Peyer's patch (tissue), 4 donors: Measurements from ENCODE around the gene STAG3. TPM values are rescaled to one million over a fixed set of nuclear protein-coding genes. Genes with fewer than 3 reads are reported as not detected.
"Not testable (repeated sequence)": the region's sequence is repeated elsewhere in the genome, so short reads cannot be mapped to it uniquely, and the experiment has no call there.

ENCODE experiments used
- DNase-seq, 3 donors: peaks; one replicate each; pipeline ENCODE4 v3.0.0-alpha.2; 2017 to 2019
- H3K27ac ChIP-seq, 4 donors: fragments of 200-600 bp; sonication (generic); one replicate each; pipeline ENCODE4 v1.5.1; 2016 to 2019
- H3K27me3 ChIP-seq, 2 donors: fragments of 200-600 bp; sonication (generic); one replicate each; pipeline ENCODE4 v1.5.1; 2019
- H3K36me3 ChIP-seq, 3 donors: fragments of 200-600 bp; sonication (generic); one replicate each; pipeline ENCODE4 v1.5.1; 2016 to 2019
- H3K4me1 ChIP-seq, 4 donors: fragments of 200-600 bp; sonication (generic); one replicate each; pipeline ENCODE4 v1.5.1; 2016 to 2019
- H3K4me3 ChIP-seq, 4 donors: fragments of 200-600 bp; sonication (generic); 1 replicate in 3 of 4; 2 replicates in 1 of 4; pipeline ENCODE4 v1.5.1; 2016 to 2019; ENCODE audit warnings: mild to moderate bottlenecking in 1 of 4
- H3K9me3 ChIP-seq, 4 donors: fragments of 200-600 bp; sonication (generic); one replicate each; pipeline ENCODE4 v1.5.1; 2016 to 2019; ENCODE audit warnings: mild to moderate bottlenecking in 1 of 4
- POLR2A ChIP-seq, 2 donors: fragments of 450-650 bp; IDR thresholded peaks; one replicate each; pipeline ENCODE4 v1.5.1; 2017; ENCODE audit warnings: antibody characterized with exemption in 2 of 2, mild to moderate bottlenecking in 2 of 2, moderate library complexity in 2 of 2
- total RNA-seq, 4 donors: library from RNA; depleted of rRNA; stranded (reverse); fragments of >200 nt; gene quantifications; one replicate each; pipeline ENCODE4 v1.1.0, GENCODE V29; 2016
- TF ChIP-seq, protein P1 (sequence below), 6 experiments: fragments of 450-650 bp in 4 of 6; fragments of 200-600 bp in 2 of 6; sonication (generic) in 1 of 6; IDR thresholded peaks; one replicate each; pipeline ENCODE4 v1.5.1; 2017 to 2019; ENCODE audit warnings: antibody characterized with exemption in 6 of 6, mild to moderate bottlenecking in 3 of 6, moderate library complexity in 1 of 6

The STAG3 gene
- total RNA-seq, 4 donors from 2014 or later = 2.1 to 62.7 (median 3.5) TPM; not detected in 1

- DNase-seq = no peak
Measured at GRCh38 chr7:100247152-100247757, 69.5 kb downstream of the STAG3 start.

DNA sequence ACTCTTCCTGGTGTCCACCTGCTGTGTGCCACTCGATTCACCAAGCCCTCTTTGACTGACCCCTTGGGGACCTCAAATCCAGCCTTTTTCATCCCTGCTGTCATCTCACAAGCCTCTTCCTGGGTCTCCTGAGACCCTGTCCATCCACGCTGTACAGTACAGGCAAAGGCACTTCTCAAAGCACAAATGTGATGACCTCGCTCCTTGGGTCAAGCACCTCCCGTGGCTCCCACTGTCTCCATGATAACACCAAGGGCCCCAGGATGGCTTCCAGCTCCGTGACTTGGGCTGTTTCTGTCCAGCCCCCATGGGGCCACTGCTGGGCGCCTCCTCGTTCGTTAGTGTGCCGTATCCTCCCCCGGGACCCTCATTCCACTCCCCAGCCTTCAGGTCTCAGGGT lies 70.8 kb downstream of the STAG3 start:
- H3K27me3 ChIP-seq = no peaks in the 10 kb centered on the region
- no peaks in the 10 kb centered on the region for H3K9me3 ChIP-seq
- no peak overlapping the region for H3K27ac ChIP-seq
- TF ChIP-seq, protein P1, sequence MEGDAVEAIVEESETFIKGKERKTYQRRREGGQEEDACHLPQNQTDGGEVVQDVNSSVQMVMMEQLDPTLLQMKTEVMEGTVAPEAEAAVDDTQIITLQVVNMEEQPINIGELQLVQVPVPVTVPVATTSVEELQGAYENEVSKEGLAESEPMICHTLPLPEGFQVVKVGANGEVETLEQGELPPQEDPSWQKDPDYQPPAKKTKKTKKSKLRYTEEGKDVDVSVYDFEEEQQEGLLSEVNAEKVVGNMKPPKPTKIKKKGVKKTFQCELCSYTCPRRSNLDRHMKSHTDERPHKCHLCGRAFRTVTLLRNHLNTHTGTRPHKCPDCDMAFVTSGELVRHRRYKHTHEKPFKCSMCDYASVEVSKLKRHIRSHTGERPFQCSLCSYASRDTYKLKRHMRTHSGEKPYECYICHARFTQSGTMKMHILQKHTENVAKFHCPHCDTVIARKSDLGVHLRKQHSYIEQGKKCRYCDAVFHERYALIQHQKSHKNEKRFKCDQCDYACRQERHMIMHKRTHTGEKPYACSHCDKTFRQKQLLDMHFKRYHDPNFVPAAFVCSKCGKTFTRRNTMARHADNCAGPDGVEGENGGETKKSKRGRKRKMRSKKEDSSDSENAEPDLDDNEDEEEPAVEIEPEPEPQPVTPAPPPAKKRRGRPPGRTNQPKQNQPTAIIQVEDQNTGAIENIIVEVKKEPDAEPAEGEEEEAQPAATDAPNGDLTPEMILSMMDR (IDR thresholded peaks at IDR 0.05) = no peak
- no peak for TF ChIP-seq POLR2A (IDR thresholded peaks at IDR 0.05)
- H3K4me1 ChIP-seq = no peaks in the 10 kb centered on the region
- DNase-seq = no peak
- H3K4me3 ChIP-seq = no peak overlapping the region
- H3K36me3 ChIP-seq = no peaks in the 10 kb centered on the region

More at GRCh38 chr7:100247152-100247757, 69.5 kb downstream of the STAG3 start:
- Histone ChIP-seq H3K36me3 (no peaks in the 10 kb centered on the region), H3K27ac (no peak overlapping the region), H3K4me3 (no peak overlapping the region), H3K4me1 (no peaks in the 10 kb centered on the region), H3K27me3 (no peaks in the 10 kb centered on the region), H3K9me3 (no peaks in the 10 kb centered on the region)
- TF ChIP-seq POLR2A (IDR thresholded peaks at IDR 0.05) = no peak
- TF ChIP-seq, protein P1 (IDR thresholded peaks at IDR 0.05) = no peak

GRCh38 chr7:100257017-100257416 lies 79.3 kb downstream of the STAG3 start:
- DNase-seq = no peak
- no peaks in the 10 kb centered on the region for H3K4me1 ChIP-seq
- no peaks in the 10 kb centered on the region for H3K9me3 ChIP-seq
- TF ChIP-seq, protein P1 (IDR thresholded peaks at IDR 0.05) = no peak
- no peak for TF ChIP-seq POLR2A (IDR thresholded peaks at IDR 0.05)
- no peaks in the 10 kb centered on the region for H3K36me3 ChIP-seq
- H3K27me3 ChIP-seq = no peaks in the 10 kb centered on the region
- no peak overlapping the region for H3K27ac ChIP-seq
- no peak overlapping the region for H3K4me3 ChIP-seq

DNA sequence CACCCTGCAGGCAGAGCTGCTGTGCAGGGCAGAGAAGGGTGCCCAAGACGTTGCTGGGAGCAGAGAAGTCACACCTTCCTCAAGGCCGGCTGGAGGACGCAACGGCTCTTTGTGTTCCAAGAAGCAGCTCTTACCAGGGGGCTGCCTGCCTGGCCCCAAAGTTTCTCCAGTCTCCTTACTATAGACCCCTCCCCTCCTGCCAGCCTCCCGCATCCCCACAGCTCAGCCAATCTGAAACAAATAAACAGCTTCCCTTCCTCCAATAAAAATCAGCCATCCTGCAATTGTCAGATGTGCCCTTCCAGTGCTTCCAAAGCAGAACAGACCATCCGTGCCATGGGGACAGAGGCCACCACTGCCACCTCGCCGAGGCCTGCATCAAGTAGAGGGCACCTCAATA lies 82.3 kb downstream of the STAG3 start:
- not testable (repeated sequence) for H3K4me1 ChIP-seq, H3K27ac ChIP-seq, H3K27me3 ChIP-seq, H3K4me3 ChIP-seq, H3K9me3 ChIP-seq, H3K36me3 ChIP-seq, DNase-seq

GRCh38 chr7:100262896-100263295 lies 85.2 kb downstream of the STAG3 start:
- H3K27ac ChIP-seq = not testable (repeated sequence)

More at GRCh38 chr7:100262896-100263295, 85.2 kb downstream of the STAG3 start:
- H3K36me3 ChIP-seq, H3K27me3 ChIP-seq, H3K4me3 ChIP-seq, H3K4me1 ChIP-seq, H3K9me3 ChIP-seq, DNase-seq: not testable (repeated sequence)

Other genes starting within 250 kb of the STAG3 start
- gene GJC3, start 248.3 kb upstream of the STAG3 start, total RNA-seq = not detected
- gene AZGP1, start 201.9 kb upstream of the STAG3 start, total RNA-seq = 10 to 100 TPM in 3 of 4 donors, 1 to 10 TPM in 1; 3.3 to 30.3 (median 19.3) TPM
- 10 to 100 TPM; 48.0 to 86.1 (median 73.5) TPM for gene ZKSCAN1, start 162.3 kb upstream of the STAG3 start, total RNA-seq
- 10 to 100 TPM in 3 of 4 donors, 1 to 10 TPM in 1; 8.4 to 30.5 (median 12.0) TPM for gene ZSCAN21, start 128.1 kb upstream of the STAG3 start, total RNA-seq
- gene ZNF3, start 96.2 kb upstream of the STAG3 start, total RNA-seq = 10 to 100 TPM; 52.8 to 93.8 (median 67.8) TPM
- gene COPS6, start 88.9 kb upstream of the STAG3 start, total RNA-seq = 10 to 100 TPM; 30.1 to 57.8 (median 48.0) TPM
- 100 to 1,000 TPM in 1 of 4 donors, 10 to 100 TPM in 3; 42.4 to 139 (median 60.8) TPM for gene MCM7, start 76.5 kb upstream of the STAG3 start, total RNA-seq
- gene AP4M1, start 76.3 kb upstream of the STAG3 start, total RNA-seq = 100 to 1,000 TPM in 1 of 4 donors, 10 to 100 TPM in 3; 28.7 to 119 (median 33.6) TPM
- gene TAF6, start 58.6 kb upstream of the STAG3 start, total RNA-seq = 10 to 100 TPM; 32.8 to 76.7 (median 49.7) TPM
- 10 to 100 TPM in 1 of 4 donors, 1 to 10 TPM in 3; 4.6 to 23.9 (median 6.3) TPM for gene CNPY4, start 58.3 kb upstream of the STAG3 start, total RNA-seq
- gene MBLAC1, start 51.0 kb upstream of the STAG3 start, total RNA-seq = 10 to 100 TPM in 1 of 4 donors, 1 to 10 TPM in 3; 3.2 to 10.5 (median 3.9) TPM
- 100 to 1,000 TPM; 194 to 312 (median 237) TPM for gene LAMTOR4, start 29.0 kb upstream of the STAG3 start, total RNA-seq
- gene TRAPPC14, start 19.2 kb upstream of the STAG3 start, total RNA-seq = 100 to 1,000 TPM in 1 of 4 donors, 10 to 100 TPM in 3; 57.6 to 123 (median 69.8) TPM
- gene GAL3ST4, start 9.3 kb upstream of the STAG3 start, total RNA-seq = 1 to 10 TPM in 2 of 4 donors, under 1 TPM in 1, not detected in 1; 0.53 to 4.1 (median 2.1) TPM
- gene GPC2, start 537 bp upstream of the STAG3 start, total RNA-seq = 10 to 100 TPM in 1 of 4 donors, 1 to 10 TPM in 2, not detected in 1; 3.8 to 16.5 (median 6.7) TPM
- gene PVRIG, start 42.0 kb downstream of the STAG3 start, total RNA-seq = 1 to 10 TPM; 3.7 to 8.3 (median 5.1) TPM
- not detected for gene SPDYE3, start 129.8 kb downstream of the STAG3 start, total RNA-seq
- 100 to 1,000 TPM in 3 of 4 donors, 10 to 100 TPM in 1; 73.6 to 179 (median 150) TPM for gene PILRB, start 180.2 kb downstream of the STAG3 start, total RNA-seq
- 1 to 10 TPM; 5.8 to 9.5 (median 5.9) TPM for gene PILRA, start 195.6 kb downstream of the STAG3 start, total RNA-seq